ENCODE results near the gene MBNL2.

DNA sequence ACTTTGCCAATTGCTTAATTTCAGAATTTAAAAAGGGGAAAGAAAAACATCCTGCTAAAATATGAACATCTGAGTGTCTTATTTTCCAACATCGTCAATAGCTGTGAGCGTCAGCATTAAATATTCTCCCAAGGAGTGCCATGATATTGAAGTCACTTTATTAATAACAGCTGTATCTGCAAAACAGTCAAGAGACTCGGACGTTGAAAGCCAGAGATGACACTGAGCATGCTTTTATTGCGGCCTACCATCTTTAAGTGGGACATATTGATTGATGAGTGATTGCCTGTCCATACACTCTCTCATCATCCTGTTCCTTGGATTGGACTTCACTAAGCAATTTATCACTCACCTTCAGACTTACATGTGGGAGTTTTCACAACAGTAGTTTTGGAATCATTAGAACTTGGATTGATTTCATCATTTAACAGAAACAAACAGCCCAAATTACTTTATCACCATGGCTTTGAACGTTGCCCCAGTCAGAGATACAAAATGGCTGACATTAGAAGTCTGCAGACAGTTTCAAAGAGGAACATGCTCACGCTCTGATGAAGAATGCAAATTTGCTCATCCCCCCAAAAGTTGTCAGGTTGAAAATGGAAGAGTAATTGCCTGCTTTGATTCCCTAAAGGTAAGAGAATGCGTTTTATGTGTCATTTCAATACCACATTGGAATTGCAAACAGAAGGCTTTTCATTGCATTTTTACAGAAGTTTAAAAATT is 53.8 kb downstream of the MBNL2 start:
- TF ChIP-seq POLR2A (IDR thresholded peaks at IDR 0.05; ENCODE audit: low read depth, low read length) (no peak), ZBTB33 (IDR thresholded peaks at IDR 0.05) (no peak), NBN (IDR thresholded peaks at IDR 0.05) (no peak), CTCF (IDR thresholded peaks at IDR 0.05 in 2 of 3, conservative IDR thresholded peaks at IDR 0.05 in 1 of 3; ENCODE audit: control insufficient read depth in 2 of 3, extremely low read depth in 1 of 3, insufficient read depth in 1 of 3, low read depth in 3 of 3, low read length in 3 of 3) (no peak)

Measured in GM12878 (cell line).